MM.1S (cell line): ENCODE data around the gene HOXC10.

ENCODE experiments used
- EZH2 ChIP-seq: fragments of 300-600 bp; sonication (generic); optimal IDR thresholded peaks from 2 replicates; pipeline ENCODE3; 2017; ENCODE audit warnings: low read depth, mild to moderate bottlenecking, antibody characterized with exemption, low read length, mixed read lengths
- EZH2phosphoT487 ChIP-seq: fragments of 300-600 bp; sonication (generic); IDR thresholded peaks from 2 replicates; pipeline ENCODE4 v1.6.1; 2018; ENCODE audit warnings: antibody characterized with exemption, low read length
- TF ChIP-seq, protein P1 (sequence below): fragments of 300-600 bp; sonication (generic); IDR thresholded peaks from 2 replicates; pipeline ENCODE4 v1.5.1; 2016; ENCODE audit warnings: antibody characterized with exemption, low read length, mixed read lengths

DNA sequence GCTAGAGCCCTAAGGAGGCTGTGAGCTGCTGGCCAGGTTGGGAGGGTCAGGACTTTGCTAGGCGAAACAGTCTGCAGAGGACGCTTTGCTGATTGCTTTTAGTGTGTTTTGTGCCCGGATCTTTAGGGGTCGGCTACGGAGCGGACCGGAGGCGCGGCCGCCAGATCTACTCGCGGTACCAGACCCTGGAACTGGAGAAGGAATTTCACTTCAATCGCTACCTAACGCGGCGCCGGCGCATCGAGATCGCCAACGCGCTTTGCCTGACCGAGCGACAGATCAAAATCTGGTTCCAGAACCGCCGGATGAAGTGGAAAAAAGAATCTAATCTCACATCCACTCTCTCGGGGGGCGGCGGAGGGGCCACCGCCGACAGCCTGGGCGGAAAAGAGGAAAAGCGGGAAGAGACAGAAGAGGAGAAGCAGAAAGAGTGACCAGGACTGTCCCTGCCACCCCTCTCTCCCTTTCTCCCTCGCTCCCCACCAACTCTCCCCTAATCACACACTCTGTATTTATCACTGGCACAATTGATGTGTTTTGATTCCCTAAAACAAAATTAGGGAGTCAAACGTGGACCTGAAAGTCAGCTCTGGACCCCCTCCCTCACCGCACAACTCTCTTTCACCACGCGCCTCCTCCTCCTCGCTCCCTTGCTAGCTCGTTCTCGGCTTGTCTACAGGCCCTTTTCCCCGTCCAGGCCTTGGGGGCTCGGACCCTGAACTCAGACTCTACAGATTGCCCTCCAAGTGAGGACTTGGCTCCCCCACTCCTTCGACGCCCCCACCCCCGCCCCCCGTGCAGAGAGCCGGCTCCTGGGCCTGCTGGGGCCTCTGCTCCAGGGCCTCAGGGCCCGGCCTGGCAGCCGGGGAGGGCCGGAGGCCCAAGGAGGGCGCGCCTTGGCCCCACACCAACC is 44.8 kb downstream of the HOXC10 start:
- TF ChIP-seq, protein P1, sequence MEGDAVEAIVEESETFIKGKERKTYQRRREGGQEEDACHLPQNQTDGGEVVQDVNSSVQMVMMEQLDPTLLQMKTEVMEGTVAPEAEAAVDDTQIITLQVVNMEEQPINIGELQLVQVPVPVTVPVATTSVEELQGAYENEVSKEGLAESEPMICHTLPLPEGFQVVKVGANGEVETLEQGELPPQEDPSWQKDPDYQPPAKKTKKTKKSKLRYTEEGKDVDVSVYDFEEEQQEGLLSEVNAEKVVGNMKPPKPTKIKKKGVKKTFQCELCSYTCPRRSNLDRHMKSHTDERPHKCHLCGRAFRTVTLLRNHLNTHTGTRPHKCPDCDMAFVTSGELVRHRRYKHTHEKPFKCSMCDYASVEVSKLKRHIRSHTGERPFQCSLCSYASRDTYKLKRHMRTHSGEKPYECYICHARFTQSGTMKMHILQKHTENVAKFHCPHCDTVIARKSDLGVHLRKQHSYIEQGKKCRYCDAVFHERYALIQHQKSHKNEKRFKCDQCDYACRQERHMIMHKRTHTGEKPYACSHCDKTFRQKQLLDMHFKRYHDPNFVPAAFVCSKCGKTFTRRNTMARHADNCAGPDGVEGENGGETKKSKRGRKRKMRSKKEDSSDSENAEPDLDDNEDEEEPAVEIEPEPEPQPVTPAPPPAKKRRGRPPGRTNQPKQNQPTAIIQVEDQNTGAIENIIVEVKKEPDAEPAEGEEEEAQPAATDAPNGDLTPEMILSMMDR = no peak
- TF ChIP-seq EZH2 = no peak
- TF ChIP-seq EZH2phosphoT487 = no peak
